ENCODE measurements around the gene RUNX1. TPM values are rescaled to one million over a fixed set of nuclear protein-coding genes. Genes with fewer than 3 reads are reported as not detected.

The RUNX1 gene
- total RNA-seq, 1 donor from 2014 or later: 62.1 TPM

- Histone ChIP-seq H3K9me3 (no peaks in the 10 kb centered on the region), H3K27me3 (no peaks in the 10 kb centered on the region), H3K27ac (peak overlapping the region; percentile 7), H3K36me3 (no peaks in the 10 kb centered on the region), H3K4me1 (peaks cover 26% of the 10 kb centered on the region), H3K4me3 (peak overlapping the region; percentile 4 to 24)
- intact Hi-C loops (cut with DNase I): no loop called here
- DNase-seq (ENCODE audit: extremely low spot score in 2 of 2): no peak
- TF ChIP-seq CTCF (IDR thresholded peaks at IDR 0.05): no peak
- no peak for TF ChIP-seq POLR2AphosphoS5 (IDR thresholded peaks at IDR 0.05; ENCODE audit: insufficient read depth in 1 of 2, low read depth in 1 of 2)
- TF ChIP-seq POLR2A (IDR thresholded peaks at IDR 0.05): no peak
These were observed 910 bp downstream of the RUNX1 start for GRCh38 chr21:35048183-35048601.

GRCh38 chr21:35046880-35047229 lies 2.2 kb downstream of the RUNX1 start:
- no peak for TF ChIP-seq CTCF (IDR thresholded peaks at IDR 0.05)
- TF ChIP-seq POLR2A (IDR thresholded peaks at IDR 0.05): no peak
- no peak for TF ChIP-seq POLR2AphosphoS5 (IDR thresholded peaks at IDR 0.05; ENCODE audit: insufficient read depth in 1 of 2, low read depth in 1 of 2)
- DNase-seq (ENCODE audit: extremely low spot score in 2 of 2): no peak
- peaks cover 25% of the 10 kb centered on the region for H3K4me1 ChIP-seq

GRCh38 chr21:35046263-35046624 lies 2.9 kb downstream of the RUNX1 start:
- intact Hi-C loops (cut with DNase I): no loop called here
- no peaks in the 10 kb centered on the region for H3K9me3 ChIP-seq
- peak in 1 of 2 donors; percentile 31 for DNase-seq (ENCODE audit: extremely low spot score in 2 of 2)
- H3K4me3 ChIP-seq: no peak overlapping the region
- TF ChIP-seq CTCF (IDR thresholded peaks at IDR 0.05) (no peak), POLR2A (IDR thresholded peaks at IDR 0.05) (no peak), POLR2AphosphoS5 (IDR thresholded peaks at IDR 0.05; ENCODE audit: insufficient read depth in 1 of 2, low read depth in 1 of 2) (no peak)
- H3K4me1 ChIP-seq: peaks cover 19% of the 10 kb centered on the region
- no peaks in the 10 kb centered on the region for H3K36me3 ChIP-seq
- H3K27ac ChIP-seq: peak overlapping the region; percentile 10
- no peaks in the 10 kb centered on the region for H3K27me3 ChIP-seq

More at GRCh38 chr21:35046880-35047229, 2.2 kb downstream of the RUNX1 start:
- Histone ChIP-seq H3K27ac (peak overlapping the region; percentile 10), H3K4me3 (peak overlapping the region; percentile 15 to 24), H3K9me3 (no peaks in the 10 kb centered on the region), H3K36me3 (no peaks in the 10 kb centered on the region), H3K27me3 (no peaks in the 10 kb centered on the region)
- intact Hi-C loops (cut with DNase I): no loop called here

- Histone ChIP-seq H3K4me1 (peaks cover 14% of the 10 kb centered on the region), H3K4me3 (no peak overlapping the region), H3K27ac (peak overlapping the region; percentile 10), H3K27me3 (no peaks in the 10 kb centered on the region), H3K36me3 (no peaks in the 10 kb centered on the region), H3K9me3 (no peaks in the 10 kb centered on the region)
- TF ChIP-seq POLR2A (IDR thresholded peaks at IDR 0.05) (no peak), POLR2AphosphoS5 (IDR thresholded peaks at IDR 0.05; ENCODE audit: insufficient read depth in 1 of 2, low read depth in 1 of 2) (no peak), CTCF (IDR thresholded peaks at IDR 0.05) (no peak)
- DNase-seq (ENCODE audit: extremely low spot score in 2 of 2): peak in 1 of 2 donors; percentile 3
- intact Hi-C loops (cut with DNase I): no loop called here
These were observed 3.4 kb downstream of the RUNX1 start for GRCh38 chr21:35045542-35046262.

GRCh38 chr21:35044770-35045541 lies 4.1 kb downstream of the RUNX1 start:
- H3K36me3 ChIP-seq: no peaks in the 10 kb centered on the region
- TF ChIP-seq POLR2A (IDR thresholded peaks at IDR 0.05) (no peak), CTCF (IDR thresholded peaks at IDR 0.05) (no peak), POLR2AphosphoS5 (IDR thresholded peaks at IDR 0.05; ENCODE audit: insufficient read depth in 1 of 2, low read depth in 1 of 2) (no peak)
- no peaks in the 10 kb centered on the region for H3K27me3 ChIP-seq
- H3K4me1 ChIP-seq: peaks cover 14% of the 10 kb centered on the region
- no peak overlapping the region for H3K4me3 ChIP-seq
- no peak overlapping the region for H3K27ac ChIP-seq
- DNase-seq (ENCODE audit: extremely low spot score in 2 of 2): no peak
- H3K9me3 ChIP-seq: no peaks in the 10 kb centered on the region
- intact Hi-C loops (cut with DNase I): no loop called here

Measured in vagina (tissue), 2 donors.